ENCODE data around the gene PSMD6.

DNA sequence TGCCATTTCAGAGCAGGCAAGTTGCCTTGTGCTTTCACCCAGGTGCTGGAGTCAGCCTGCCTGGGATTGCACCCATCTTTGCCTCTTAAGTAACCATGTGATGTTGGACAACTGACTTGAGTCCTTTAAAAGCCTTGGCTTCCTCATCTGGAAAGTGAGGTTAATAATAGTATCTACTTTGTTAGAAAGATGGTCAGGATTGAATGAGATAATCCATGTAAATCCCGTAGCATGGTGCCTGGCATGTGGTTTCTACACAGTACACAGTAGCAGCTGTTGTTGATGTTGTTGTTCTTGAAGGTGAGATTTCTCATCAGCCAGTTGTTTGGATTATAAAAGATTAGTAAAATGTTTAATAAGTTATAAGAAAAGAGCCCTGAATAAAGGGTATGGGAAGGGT is 48.8 kb downstream of the PSMD6 start:
- TF ChIP-seq, protein P1, sequence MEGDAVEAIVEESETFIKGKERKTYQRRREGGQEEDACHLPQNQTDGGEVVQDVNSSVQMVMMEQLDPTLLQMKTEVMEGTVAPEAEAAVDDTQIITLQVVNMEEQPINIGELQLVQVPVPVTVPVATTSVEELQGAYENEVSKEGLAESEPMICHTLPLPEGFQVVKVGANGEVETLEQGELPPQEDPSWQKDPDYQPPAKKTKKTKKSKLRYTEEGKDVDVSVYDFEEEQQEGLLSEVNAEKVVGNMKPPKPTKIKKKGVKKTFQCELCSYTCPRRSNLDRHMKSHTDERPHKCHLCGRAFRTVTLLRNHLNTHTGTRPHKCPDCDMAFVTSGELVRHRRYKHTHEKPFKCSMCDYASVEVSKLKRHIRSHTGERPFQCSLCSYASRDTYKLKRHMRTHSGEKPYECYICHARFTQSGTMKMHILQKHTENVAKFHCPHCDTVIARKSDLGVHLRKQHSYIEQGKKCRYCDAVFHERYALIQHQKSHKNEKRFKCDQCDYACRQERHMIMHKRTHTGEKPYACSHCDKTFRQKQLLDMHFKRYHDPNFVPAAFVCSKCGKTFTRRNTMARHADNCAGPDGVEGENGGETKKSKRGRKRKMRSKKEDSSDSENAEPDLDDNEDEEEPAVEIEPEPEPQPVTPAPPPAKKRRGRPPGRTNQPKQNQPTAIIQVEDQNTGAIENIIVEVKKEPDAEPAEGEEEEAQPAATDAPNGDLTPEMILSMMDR (conservative IDR thresholded peaks at IDR 0.05 in 1 of 2, IDR thresholded peaks at IDR 0.05 in 1 of 2; ENCODE audit: low read depth in 1 of 2, low read length in 2 of 2), result no peak
- no peak for TF ChIP-seq EZH2 (IDR thresholded peaks at IDR 0.05; ENCODE audit: low read length, missing control alignments)
